Cardiac muscle cell (in vitro differentiated cells and primary cell): Measurements from ENCODE around the gene ABCB6. TPM values are rescaled to one million over a fixed set of nuclear protein-coding genes. Genes with fewer than 3 reads are reported as not detected.

ENCODE experiments used
- DNase-seq, 2 donors: peaks; one replicate each; pipeline versions ENCODE4 v3.0.0 to v3.0.0-alpha.2; 2010 to 2017; ENCODE audit warnings: low read depth in 1 of 2, low spot score in 1 of 2
- H3K27ac ChIP-seq: fragments of 200-600 bp; sonication (generic); 2 replicates; pipeline ENCODE4 v1.5.1; 2016
- H3K27me3 ChIP-seq: fragments of 200-600 bp; sonication (generic); 2 replicates; pipeline ENCODE4 v1.6.0; 2016; ENCODE audit warnings: control low read depth
- H3K36me3 ChIP-seq: fragments of 200-600 bp; sonication (generic); 2 replicates; pipeline ENCODE4 v1.5.1; 2016; ENCODE audit warnings: control low read depth
- H3K4me1 ChIP-seq: fragments of 200-600 bp; sonication (generic); 2 replicates; pipeline ENCODE4 v1.8.1; 2017; ENCODE audit warnings: low read depth, mild to moderate bottlenecking, mixed run types
- H3K4me3 ChIP-seq: fragments of 200-600 bp; sonication (generic); 2 replicates; pipeline ENCODE4 v1.5.1; 2016; ENCODE audit warnings: mild to moderate bottlenecking
- H3K9me3 ChIP-seq: fragments of 200-600 bp; sonication (generic); 2 replicates; pipeline ENCODE4 v1.5.1; 2017; ENCODE audit warnings: low read depth, mild to moderate bottlenecking, control low read depth
- polyA plus RNA-seq: library from polyadenylated mRNA; unstranded; fragments of >200 nt; fragmentation: Nextera tagmentation; extraction: Ambion mirVana; gene quantifications from 2 replicates; pipeline ENCODE4 v1.2.1, GENCODE V29; 2016
- total RNA-seq: library from RNA; depleted of rRNA; stranded (reverse); fragments of >200 nt; gene quantifications from 2 replicates; pipeline ENCODE4 v1.2.3, GENCODE V29; 2016
- TF ChIP-seq, protein P1 (sequence below): IDR thresholded peaks from 2 replicates; pipeline ENCODE4 v1.5.1; 2012; ENCODE audit warnings: low read depth, mild to moderate bottlenecking, low read length

Gene ABCB6
- total and polyA plus RNA-seq, 2 experiments from 2014 or later, result 9.6 to 32.9 TPM

DNA sequence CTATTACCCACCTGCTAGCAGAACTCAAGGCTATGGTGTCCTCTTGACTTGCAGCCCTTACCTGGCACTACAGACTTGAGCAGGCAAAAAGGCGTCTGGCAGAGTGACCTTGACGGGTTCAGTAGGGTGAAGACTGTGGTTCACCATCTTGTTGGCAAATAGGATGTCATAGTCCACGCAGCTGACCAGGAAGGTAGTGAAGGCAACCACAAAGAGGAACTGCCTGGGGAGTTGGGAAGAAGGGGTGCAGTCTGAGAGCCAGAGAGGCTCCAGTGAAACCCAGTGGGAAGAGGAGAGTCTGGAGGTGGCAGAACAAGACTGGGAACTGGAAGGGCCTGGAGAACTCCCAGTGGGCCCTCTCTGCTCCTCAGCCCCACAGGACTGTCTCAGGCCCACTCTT is 6.6 kb upstream of the ABCB6 start:
- H3K27me3 ChIP-seq, result no peaks in the 10 kb centered on the region
- DNase-seq, result no peak
- H3K9me3 ChIP-seq, result no peaks in the 10 kb centered on the region
- TF ChIP-seq, protein P1, sequence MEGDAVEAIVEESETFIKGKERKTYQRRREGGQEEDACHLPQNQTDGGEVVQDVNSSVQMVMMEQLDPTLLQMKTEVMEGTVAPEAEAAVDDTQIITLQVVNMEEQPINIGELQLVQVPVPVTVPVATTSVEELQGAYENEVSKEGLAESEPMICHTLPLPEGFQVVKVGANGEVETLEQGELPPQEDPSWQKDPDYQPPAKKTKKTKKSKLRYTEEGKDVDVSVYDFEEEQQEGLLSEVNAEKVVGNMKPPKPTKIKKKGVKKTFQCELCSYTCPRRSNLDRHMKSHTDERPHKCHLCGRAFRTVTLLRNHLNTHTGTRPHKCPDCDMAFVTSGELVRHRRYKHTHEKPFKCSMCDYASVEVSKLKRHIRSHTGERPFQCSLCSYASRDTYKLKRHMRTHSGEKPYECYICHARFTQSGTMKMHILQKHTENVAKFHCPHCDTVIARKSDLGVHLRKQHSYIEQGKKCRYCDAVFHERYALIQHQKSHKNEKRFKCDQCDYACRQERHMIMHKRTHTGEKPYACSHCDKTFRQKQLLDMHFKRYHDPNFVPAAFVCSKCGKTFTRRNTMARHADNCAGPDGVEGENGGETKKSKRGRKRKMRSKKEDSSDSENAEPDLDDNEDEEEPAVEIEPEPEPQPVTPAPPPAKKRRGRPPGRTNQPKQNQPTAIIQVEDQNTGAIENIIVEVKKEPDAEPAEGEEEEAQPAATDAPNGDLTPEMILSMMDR, result no peak
- H3K4me3 ChIP-seq, result no peak overlapping the region
- H3K4me1 ChIP-seq, result peaks cover 7% of the 10 kb centered on the region
- H3K36me3 ChIP-seq, result peaks cover 48% of the 10 kb centered on the region
- no peak overlapping the region for H3K27ac ChIP-seq

DNA sequence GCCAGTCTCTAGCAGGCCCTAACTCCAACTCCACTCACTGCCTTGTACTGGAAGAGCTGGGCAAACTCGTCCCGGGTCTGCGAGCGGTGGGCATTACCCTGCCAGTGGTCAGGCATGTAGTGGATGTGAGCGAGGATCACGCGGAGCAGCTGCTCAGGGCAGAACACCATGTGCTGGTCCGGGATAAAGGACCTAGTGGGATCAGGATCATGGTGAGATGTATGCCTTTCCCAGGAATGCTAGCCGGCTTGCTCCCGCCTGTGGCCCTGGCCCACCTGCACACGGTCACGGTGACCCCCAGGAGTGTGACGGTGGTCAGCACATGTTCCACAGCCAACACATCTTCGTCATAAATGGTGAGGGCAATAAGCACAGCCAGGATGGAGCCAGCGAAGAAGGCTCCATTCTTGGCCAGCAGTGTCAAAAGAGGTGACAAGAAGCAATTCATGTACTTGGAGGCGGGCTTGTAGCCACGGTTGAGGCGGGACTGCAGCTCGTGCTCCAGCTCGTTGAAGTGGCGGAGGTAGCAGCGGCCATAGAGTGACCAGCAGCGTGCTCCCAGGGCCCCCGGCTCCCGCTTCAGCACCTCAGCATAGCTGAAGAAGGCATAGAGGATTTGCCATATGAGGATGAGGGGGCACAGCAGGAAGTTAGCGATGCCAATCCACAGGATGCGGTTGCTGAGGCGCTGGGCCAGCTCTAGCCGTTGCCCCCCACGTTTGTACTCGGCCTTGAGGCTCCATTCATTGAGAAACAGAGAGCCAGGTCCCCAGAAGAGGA is 5.3 kb upstream of the ABCB6 start:
- no peak for DNase-seq
- no peaks in the 10 kb centered on the region for H3K27me3 ChIP-seq
- TF ChIP-seq, protein P1, result no peak
- no peak overlapping the region for H3K4me3 ChIP-seq
- no peak overlapping the region for H3K27ac ChIP-seq
- H3K9me3 ChIP-seq, result no peaks in the 10 kb centered on the region
- H3K36me3 ChIP-seq, result peaks cover 56% of the 10 kb centered on the region
- peaks cover 11% of the 10 kb centered on the region for H3K4me1 ChIP-seq

GRCh38 chr2:219221957-219222518 is 3.3 kb upstream of the ABCB6 start:
- TF ChIP-seq, protein P1, result no peak
- Histone ChIP-seq H3K4me1 (peaks cover 12% of the 10 kb centered on the region), H3K4me3 (no peak overlapping the region), H3K36me3 (peaks cover 56% of the 10 kb centered on the region), H3K9me3 (no peaks in the 10 kb centered on the region), H3K27me3 (no peaks in the 10 kb centered on the region), H3K27ac (no peak overlapping the region)
- DNase-seq, result no peak

GRCh38 chr2:219220652-219221402 is 2.1 kb upstream of the ABCB6 start:
- Histone ChIP-seq H3K27ac (no peak overlapping the region), H3K4me3 (no peak overlapping the region), H3K9me3 (no peaks in the 10 kb centered on the region), H3K36me3 (peaks cover 56% of the 10 kb centered on the region), H3K4me1 (peaks cover 12% of the 10 kb centered on the region), H3K27me3 (no peaks in the 10 kb centered on the region)
- no peak for DNase-seq
- TF ChIP-seq, protein P1, result no peak

- no peak for DNase-seq
- H3K9me3 ChIP-seq, result no peaks in the 10 kb centered on the region
- no peak overlapping the region for H3K27ac ChIP-seq
- H3K4me1 ChIP-seq, result peaks cover 12% of the 10 kb centered on the region
- peaks cover 50% of the 10 kb centered on the region for H3K36me3 ChIP-seq
- TF ChIP-seq, protein P1, result no peak
- H3K27me3 ChIP-seq, result no peaks in the 10 kb centered on the region
- H3K4me3 ChIP-seq, result no peak overlapping the region
These were observed 1.2 kb upstream of the ABCB6 start for GRCh38 chr2:219219784-219220532.
